KMS-11 (cell line): ENCODE data around the gene ANKRD50.
A peak's percentile ranks its signal among the peaks of the same experiment; 100 is the strongest.

ENCODE experiments used
- H2AFZ ChIP-seq: fragments of 200-600 bp; sonication (generic); 2 replicates; pipeline ENCODE4 v1.6.1; 2016; ENCODE audit warnings: antibody characterized with exemption, mixed run types, low read depth
- H3K27ac ChIP-seq: fragments of 200-600 bp; sonication (generic); 2 replicates; pipeline ENCODE4 v1.6.1; 2016; ENCODE audit warnings: mild to moderate bottlenecking, mixed run types
- H3K27me3 ChIP-seq: fragments of 200-600 bp; sonication (generic); 2 replicates; pipeline ENCODE4 v1.6.1; 2017; ENCODE audit warnings: mild to moderate bottlenecking, low read depth, mixed run types, moderate library complexity; ENCODE audit not compliant: insufficient read depth
- H3K36me3 ChIP-seq: fragments of 200-600 bp; sonication (generic); 2 replicates; pipeline ENCODE4 v1.6.1; 2017; ENCODE audit warnings: mild to moderate bottlenecking, mixed run types; ENCODE audit not compliant: insufficient read depth
- H3K4me1 ChIP-seq: fragments of 200-600 bp; sonication (generic); 2 replicates; pipeline ENCODE4 v1.6.1; 2016; ENCODE audit warnings: mild to moderate bottlenecking, low read depth, mixed run types; ENCODE audit not compliant: poor library complexity, severe bottlenecking
- H3K4me2 ChIP-seq: fragments of 200-600 bp; sonication (generic); 2 replicates; pipeline ENCODE4 v1.7.0; 2016; ENCODE audit warnings: mild to moderate bottlenecking, mixed run types
- H3K4me3 ChIP-seq: fragments of 200-600 bp; sonication (generic); IDR thresholded peaks from 2 replicates; pipeline ENCODE4 v1.6.1; 2017; ENCODE audit warnings: low read depth, low read length, mixed read lengths; ENCODE audit not compliant: insufficient read depth
- H3K79me2 ChIP-seq: fragments of 200-600 bp; sonication (generic); 2 replicates; pipeline ENCODE4 v1.6.1; 2016; ENCODE audit warnings: low read depth, mixed run types; ENCODE audit not compliant: insufficient read depth
- H3K9ac ChIP-seq: fragments of 200-600 bp; sonication (generic); 2 replicates; pipeline ENCODE4 v1.6.1; 2016; ENCODE audit warnings: mild to moderate bottlenecking, mixed run types
- H4K20me1 ChIP-seq: fragments of 200-600 bp; sonication (generic); 2 replicates; pipeline ENCODE4 v1.6.1; 2016; ENCODE audit warnings: mild to moderate bottlenecking, mixed run types; ENCODE audit not compliant: insufficient read depth
- CTCF ChIP-seq: fragments of 200-600 bp; sonication (generic); conservative IDR thresholded peaks from 2 replicates; pipeline ENCODE4 v1.6.1; 2017; ENCODE audit warnings: low read depth, mild to moderate bottlenecking, antibody characterized with exemption, low read length, moderate library complexity, mixed read lengths

ANKRD50 gene

DNA sequence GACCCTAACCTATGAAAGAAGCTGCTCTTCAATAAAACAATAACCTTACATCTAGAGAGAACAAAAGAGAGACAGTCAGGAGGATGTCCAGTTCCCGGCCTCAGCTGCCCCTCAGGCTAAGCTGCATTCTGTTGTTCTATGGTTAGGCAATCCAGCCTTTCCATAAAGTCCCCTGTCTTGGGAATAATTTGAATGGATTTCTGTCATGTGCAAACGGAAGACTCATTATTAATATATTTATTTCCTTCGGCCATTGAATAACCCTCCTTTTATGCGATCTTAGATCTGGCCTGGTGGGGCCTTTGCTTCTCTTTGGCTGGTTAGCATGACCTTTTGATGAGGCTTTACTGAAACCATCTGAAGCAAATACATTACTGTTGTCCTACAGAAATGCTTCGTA, 80.1 kb downstream of the ANKRD50 start:
- Histone ChIP-seq H3K4me1 (peaks cover 15% of the 10 kb centered on the region), H4K20me1 (no peaks in the 10 kb centered on the region), H3K79me2 (no peaks in the 10 kb centered on the region), H3K27ac (no peak overlapping the region), H3K36me3 (no peaks in the 10 kb centered on the region), H3K4me2 (no peak overlapping the region), H3K9ac (no peak overlapping the region), H3K4me3 (no peak overlapping the region), H3K27me3 (no peaks in the 10 kb centered on the region), H2AFZ (no peak overlapping the region)
- TF ChIP-seq CTCF: no peak

- TF ChIP-seq CTCF: no peak
- H4K20me1 ChIP-seq: no peaks in the 10 kb centered on the region
- H3K79me2 ChIP-seq: no peaks in the 10 kb centered on the region
- H3K9ac ChIP-seq: no peak overlapping the region
- H3K4me3 ChIP-seq: no peak overlapping the region
- no peak overlapping the region; the same call in 1 of the 2 replicates for H3K4me2 ChIP-seq
- peaks cover 15% of the 10 kb centered on the region for H3K4me1 ChIP-seq
- no peak overlapping the region for H3K27ac ChIP-seq
- H2AFZ ChIP-seq: 0 out of 2 replicates have a peak overlapping the region, but pooled peaks have one; percentile 15
- H3K27me3 ChIP-seq: no peaks in the 10 kb centered on the region
- H3K36me3 ChIP-seq: no peaks in the 10 kb centered on the region
Observed at GRCh38 chr4:124631760-124632159, 80.8 kb downstream of the ANKRD50 start.

- H3K4me3 ChIP-seq: no peak overlapping the region
- no peak overlapping the region for H2AFZ ChIP-seq
- no peaks in the 10 kb centered on the region for H3K27me3 ChIP-seq
- TF ChIP-seq CTCF: no peak
- H3K79me2 ChIP-seq: no peaks in the 10 kb centered on the region
- no peak overlapping the region for H3K9ac ChIP-seq
- no peak overlapping the region for H3K4me2 ChIP-seq
- H3K27ac ChIP-seq: no peak overlapping the region
- H3K36me3 ChIP-seq: no peaks in the 10 kb centered on the region
- no peaks in the 10 kb centered on the region for H4K20me1 ChIP-seq
- H3K4me1 ChIP-seq: peaks cover 15% of the 10 kb centered on the region
Observed at GRCh38 chr4:124629681-124630080, 82.9 kb downstream of the ANKRD50 start.
